GM21529 (cell line): ENCODE results near the gene SLC7A11.
"Not testable (repeated sequence)": the region's sequence is repeated elsewhere in the genome, so short reads cannot be mapped to it uniquely, and the experiment has no call there.

Experiments used
- ATAC-seq: cut with Tn5 transposase; IDR thresholded peaks from one replicate; pipeline ENCODE4 v1.9.1; 2021; ENCODE audit not compliant: unreplicated experiment

Gene SLC7A11

DNA sequence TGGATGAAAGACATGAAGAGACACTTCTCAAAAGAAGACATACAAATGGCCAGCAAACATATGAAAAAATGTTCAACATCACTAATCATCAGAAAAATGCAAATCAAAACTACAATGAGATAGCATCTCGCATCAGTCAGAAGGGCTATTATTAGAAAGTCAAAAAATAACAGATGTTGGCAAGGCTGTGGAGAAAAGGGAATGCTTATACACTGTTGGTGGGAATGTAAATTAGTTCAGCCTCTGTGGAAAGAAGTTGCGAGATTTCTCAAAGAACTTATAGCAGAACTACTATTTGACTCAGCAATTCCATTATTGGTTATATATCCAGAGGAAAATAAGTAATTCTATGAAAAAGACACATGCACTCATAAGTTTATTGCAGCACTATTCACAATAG, 31.6 kb downstream of the SLC7A11 start:
- ATAC-seq = not testable (repeated sequence)

DNA sequence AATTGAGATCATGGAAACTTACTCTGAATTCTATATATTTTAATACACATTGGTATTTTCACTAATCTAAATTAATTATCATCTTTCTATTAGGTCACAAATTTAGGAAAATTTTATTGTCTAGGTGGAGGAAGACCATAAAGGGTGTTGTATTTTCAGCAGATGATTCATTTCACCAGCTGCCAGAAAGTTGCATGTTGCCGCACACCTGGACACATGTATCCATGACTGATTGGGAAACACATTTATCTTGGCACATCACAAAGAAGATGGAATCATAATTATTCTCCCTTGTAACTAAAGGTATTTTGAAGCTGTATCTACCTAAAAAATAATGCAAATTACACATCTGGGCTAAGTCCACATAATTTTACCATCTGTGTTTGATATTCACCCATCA, 33.1 kb downstream of the SLC7A11 start:
- no peak for ATAC-seq

DNA sequence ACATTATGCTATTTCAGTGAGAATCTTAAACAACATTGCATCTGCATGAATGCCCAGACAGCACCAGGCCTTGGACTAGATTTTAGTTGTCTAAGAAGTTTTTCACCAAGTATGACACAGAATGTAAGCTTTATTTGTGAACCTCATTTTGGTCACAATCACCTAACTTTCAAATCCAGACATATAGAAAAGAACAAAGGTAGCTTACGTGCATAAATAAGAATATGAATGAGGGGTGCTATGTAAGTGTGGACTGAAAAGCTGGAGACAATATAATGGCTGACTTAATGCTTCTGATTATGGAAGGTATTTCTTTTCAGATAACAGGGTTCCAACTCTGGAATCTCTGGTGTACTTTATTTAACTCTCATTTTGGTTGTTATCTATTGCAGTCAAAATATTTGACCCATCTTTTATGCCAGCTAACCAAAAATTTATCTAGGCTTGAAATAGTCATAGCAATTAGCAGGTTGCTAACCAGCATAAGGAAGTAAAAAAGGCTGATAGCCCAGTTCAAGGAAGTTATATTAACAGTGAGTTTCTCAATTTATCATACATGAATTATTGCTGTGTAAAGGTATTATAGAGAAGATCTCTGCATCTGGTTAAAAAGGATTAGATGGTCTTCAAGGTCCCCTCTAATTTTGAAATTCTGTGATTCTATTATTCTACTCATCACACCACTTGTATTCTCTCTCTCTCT, 36.5 kb downstream of the SLC7A11 start:
- no peak for ATAC-seq

DNA sequence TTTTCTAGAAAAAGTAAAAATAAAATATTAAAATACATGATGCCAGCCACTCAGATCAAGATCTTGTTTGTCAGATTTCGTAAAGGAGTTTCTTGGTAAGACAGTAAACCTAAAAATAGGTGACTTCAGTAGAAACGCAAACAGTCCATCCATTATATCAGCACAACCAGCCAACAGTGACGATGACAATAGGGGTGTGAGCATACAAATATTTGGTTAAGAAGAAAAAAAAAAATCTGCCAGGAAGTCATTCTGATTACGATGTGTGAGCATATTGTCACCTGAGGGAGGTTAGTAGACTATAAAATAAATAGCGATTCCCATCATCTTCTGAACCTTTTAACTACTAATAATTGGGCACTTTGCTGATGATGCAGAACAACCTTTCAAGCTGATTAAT, 37.6 kb downstream of the SLC7A11 start:
- ATAC-seq = no peak

DNA sequence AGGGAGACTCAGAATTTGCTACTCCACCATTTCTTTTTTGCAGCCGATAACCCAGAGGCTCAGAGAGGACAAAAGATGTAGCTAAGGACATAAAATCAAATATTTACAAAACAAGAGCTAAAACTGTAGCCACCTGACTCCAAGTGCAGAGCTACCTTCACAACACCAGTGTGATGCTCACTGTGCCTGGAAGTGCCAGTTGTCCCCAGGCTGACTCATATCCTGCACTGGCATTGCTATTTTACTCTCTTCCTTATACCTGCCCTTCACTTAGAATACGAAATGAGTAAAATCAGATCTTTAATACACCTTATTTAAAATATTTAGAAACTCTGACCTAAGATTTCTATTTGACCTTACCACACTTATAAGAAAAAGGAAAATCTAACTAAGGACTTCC, 39.5 kb downstream of the SLC7A11 start:
- no peak for ATAC-seq

DNA sequence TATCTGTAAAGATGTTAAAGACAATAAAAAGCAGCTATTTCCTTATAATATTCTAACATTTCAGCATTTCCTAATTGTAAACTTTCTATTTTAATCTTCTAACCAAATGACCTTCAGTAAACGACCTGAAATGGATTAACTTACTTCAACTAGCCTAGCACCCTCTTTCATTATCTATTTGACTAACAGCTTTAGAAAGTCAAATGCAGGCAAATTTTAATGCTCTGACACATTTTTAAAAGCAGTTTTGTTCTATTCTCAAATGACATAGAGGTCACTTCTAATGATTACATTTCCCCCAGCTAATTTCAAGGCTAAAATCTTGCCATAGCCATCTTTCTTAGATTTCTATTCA, 41.9 kb downstream of the SLC7A11 start:
- ATAC-seq = peak; percentile 50

DNA sequence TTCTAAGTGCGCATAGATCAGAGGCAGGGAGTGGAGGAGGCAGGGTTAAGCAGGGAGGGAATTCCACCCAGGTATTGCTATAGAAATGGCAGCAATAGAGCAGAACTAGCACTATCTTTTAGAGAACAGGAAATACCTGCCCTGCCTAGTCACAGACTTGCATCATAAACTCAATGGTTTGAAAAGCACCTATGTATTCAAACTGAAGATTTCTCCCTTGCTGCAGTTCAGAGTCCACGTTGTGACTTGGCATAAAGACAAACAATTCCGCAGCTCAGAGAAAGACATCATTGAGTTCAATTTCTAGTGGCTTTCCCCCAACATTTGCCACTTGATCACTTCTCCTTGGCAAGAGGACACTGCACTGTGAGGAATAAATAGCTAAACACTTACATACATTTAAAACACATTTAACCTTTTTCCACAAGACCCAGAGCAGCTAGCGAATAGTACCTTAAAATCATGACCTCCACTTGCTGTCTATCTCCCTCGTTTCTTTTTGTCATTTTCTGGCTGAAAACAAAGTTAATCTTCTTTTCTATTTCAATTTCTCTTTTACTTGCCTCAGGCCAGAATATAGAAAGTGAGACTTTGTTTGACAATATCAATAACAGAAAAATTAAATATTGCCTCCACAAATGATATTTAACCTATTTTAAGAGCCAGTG, 42.4 kb downstream of the SLC7A11 start:
- ATAC-seq = peak; percentile 69

DNA sequence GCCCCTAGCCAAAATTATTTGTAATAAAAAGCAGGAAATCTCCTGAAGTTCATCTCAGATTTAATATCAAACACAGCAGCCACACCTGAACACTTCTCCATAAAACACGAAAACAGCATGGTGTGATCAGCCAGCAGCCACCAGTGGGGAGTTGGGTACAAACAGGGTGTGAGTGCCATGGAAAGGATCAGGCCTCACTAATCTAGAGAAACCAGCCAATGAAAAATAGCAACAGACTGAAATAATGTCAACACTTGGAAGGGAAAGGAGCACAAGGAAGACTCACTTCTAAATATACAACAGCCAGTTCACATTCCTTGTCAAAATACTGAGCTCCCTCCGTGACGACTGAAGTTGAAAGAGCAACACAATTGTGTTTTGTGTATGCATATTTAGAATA, 46.0 kb downstream of the SLC7A11 start:
- no peak for ATAC-seq

DNA sequence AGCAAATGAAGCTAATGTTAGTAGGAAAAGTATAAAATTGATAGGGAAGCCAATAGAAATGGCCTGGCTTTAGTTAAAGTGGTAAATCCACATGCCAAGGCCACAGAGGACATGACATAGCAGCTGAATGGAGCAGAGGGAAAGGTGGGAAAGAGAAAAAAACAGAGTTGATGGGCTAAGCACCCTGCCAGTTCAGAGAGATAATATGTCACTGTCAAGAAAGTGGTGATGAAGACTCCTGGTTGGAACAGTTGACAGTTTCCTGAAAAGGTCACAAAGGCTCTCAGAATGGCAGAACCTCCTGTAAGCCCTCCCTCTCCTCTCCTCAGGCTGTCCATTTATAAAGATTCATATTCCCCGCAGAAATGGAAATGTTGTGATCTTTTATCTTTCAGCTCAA, 48.2 kb downstream of the SLC7A11 start:
- ATAC-seq = no peak

DNA sequence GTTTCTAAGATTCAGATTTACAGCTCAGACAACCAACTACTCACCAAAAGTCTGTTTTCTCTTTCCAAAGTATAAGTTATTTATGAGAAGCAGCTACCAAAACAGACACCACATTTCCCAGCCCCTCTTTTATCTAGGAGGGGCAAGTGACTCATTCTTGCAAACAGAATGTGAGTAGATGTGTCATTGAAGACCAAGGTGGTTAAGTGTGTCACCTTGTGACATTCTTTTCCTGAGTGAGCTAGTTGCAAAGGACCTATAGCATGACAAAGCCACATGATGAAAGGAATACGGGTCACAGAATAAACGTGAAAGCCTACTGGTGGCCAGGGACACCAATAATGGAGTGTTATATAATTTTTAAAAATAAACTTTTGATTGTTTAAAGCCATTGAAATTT, 50.0 kb downstream of the SLC7A11 start:
- no peak for ATAC-seq

DNA sequence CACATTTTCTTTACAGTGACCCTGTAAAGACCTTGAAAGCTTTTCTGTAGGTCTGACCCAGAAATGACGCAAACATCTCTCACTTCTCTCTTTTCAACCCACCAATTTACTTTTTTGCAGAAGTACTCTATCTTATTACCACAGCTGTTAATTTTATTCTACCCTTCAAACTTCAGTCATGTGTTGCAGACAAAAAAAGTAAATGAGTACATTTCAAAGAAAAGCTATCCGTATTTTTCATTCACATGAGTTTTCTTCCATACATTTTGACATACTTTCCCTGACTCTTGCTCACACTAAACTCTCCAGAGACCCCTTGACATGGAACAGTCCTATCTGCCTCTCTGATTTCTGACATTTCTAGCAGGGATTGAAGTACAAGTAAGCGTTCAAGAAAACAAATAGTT, 51.7 kb downstream of the SLC7A11 start:
- peak; percentile 99 for ATAC-seq

DNA sequence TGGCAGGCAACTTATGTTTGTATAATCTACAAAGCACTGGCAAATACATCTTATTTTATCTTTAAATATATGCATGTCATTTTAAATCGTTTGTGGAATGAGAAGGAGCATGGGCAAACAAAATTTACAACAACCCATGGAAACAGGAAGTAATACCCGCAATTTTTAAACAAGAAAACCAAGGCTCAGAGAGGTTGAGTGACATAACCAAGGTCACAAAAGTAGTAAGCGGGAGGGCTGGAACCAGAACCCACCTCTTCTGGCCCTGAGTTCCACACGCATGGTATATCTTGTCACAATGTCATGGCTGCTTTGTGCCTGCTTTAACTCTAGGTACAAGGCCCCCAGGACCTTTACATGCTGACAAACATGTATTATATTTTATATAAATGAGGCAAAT, 52.9 kb downstream of the SLC7A11 start:
- no peak for ATAC-seq

DNA sequence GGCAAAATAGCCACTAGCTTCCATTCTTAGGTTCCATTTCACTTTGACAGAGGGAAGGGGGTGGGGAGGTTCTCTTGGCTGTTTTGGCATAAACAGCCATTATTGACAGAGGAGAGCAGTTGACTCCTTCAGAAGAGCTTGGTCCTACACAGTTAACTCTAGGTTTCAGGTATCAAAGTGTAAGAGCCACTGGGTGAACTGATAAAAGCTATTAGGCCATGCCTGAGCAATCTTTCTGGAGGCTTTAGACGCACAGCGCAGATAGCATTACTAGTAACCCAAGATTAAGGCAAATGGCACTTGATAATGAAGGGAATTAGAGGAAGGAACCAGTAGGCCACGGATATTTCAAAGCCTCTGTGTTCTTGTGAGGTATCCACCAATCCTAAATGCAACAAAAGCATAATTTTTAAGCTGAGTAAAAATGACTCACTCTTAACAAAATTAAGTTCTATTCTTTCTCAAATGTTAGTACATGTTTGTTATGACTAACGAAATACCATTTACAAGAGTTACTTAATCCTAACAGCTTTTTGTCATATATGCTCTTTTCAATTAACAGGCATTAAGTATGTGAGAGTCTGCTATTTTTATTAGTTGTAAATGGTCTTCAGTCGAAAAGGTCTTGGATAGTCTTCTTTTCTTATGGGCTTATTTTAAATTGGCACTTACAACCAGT, 53.6 kb downstream of the SLC7A11 start:
- no peak for ATAC-seq

DNA sequence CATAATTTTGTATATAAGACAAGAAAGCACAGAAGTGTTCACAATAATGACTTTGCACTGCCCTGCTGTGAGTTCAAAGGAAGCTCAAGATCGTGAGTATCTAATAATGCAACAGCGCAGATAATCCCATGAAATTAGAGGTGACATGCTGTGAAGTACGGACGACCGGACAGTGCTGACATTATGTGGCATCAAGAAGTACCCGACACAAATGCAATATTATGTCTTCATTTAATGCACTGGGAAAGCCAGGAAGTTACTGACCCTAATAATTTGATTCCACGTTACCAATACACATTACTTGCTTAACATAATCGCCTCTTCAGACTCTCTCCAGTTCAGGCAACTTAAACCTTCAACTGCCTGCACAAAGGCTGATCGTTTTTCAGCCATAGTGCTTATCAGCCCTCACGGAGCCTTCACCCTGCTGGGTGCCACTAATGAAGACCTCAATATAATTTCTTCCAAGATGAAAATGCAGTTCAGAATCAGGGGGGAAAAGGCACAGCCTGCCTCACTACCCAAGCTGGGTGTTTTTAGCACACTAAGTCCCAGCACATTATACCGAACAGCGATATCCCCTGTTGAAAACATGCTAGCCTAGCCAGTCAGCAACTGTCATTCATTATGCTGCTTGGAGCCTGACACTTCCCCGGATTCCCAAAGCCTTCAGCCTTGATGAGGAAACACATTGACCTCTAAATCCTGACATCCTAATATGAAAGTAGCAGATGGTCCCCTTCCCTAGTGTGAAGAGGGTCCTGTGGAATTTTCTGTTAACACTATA, 56.1 kb downstream of the SLC7A11 start:
- ATAC-seq = no peak

DNA sequence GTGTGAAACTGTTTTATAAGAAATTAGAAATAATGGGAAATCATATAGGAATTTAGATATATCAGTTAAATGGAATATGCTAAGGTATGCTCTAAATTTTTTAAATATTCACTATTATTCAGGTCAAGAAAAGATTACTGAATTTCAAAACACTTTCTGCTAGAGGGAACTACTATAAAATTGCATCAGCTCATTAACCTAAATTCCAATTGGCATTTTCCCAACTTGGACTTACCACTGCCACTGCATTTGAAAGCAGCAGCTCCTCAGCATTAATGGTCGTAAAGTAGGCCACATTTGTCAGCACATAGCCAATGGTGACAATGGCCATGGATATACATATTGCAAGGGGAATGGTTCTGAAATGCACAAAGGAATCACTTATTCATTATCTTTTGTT, 57.3 kb downstream of the SLC7A11 start:
- ATAC-seq = no peak

DNA sequence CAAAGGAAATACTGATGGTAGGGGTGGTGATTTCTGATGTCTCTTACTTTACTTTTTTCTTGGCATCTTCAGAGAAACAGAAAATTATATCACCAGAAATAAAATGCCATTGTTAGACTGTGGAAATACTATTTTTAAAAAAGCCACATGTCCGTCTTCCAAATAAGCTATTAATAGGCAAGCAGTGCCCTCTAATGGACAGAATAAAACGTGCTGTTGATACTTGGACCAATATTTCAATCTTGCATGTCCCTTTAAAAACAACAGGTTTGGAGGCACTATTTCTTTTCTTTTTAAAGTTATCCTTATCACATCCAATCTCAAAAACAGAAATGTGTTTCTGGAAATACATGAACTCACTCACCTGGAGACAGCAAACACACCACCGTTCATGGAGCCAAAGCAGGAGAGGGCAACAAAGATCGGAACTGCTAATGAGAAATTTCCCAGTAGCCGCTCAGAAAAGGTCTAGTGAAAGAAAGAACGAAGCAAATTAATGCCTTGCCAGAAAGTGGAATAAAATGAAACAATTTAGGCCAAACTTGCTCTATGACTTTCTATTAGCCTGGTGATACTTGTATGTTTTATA, 59.2 kb downstream of the SLC7A11 start:
- ATAC-seq = peak; percentile 65

DNA sequence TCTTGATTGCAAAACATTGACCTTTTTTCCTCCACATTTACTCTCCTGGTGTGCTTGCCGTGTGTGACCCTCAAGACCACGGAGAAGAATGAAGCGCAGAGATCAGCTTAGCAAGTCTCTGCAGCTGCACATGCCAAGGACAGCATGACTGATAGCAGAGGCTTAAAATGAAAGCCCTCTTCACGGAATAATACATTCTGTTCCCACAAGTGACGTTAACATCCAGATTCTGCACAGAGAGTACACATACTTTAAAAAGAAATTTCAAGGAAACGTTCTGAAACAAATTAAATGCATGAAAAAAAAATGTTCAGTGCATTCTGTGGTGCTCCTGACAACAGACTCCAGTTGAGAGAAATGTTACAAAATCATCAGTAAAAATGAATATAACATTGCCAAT, 60.9 kb downstream of the SLC7A11 start:
- ATAC-seq = no peak

DNA sequence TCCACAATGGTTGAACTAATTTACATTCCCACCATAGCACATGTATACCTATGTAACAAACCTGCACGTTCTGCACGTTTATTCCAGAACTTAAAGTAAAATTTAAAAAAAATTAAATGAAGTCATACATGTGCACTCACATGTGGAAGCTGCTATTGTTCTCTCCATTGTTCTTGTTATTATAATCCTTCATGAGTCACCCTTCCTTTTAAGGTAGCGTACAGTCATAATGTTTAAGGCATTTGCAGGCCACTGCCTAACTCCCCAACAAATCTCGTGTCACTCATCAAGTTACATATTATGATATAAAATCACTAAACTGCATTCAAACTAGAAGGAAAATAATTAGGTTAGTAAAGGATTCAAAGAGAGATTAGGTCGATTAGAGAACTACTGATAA, 63.6 kb downstream of the SLC7A11 start:
- no peak for ATAC-seq

DNA sequence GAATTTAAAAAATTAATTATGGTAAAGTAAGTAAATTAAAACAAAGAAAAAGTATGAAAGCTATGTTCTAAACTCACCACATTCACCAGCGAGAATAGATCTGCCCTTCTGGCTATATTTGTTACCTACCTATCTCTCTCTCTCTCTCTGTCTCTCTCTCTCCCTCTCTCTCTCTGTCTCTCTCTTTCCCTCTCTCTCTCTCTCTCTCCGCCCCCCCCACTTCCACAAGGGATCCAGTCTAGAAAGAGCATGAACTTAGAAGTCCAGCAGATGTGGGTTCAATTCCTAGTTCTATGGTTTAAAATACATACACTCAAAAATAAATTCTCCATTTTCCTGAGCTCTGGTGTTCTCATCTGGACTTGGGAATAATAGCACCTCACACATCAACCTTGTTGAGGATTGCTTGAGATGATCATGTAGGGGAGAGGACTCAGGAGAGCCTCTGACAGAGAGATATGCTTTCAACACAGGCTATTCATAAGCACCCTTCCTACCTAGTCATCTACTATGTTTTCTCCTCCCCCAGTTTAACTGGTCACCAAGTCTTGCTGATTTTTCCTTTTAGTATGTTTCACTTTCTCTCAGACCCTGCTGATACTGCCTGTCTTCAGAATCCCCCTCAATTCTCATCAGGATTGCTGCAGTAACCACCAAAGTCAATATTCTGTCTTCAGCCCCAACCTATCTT, 64.7 kb downstream of the SLC7A11 start:
- ATAC-seq = peak; percentile 51

DNA sequence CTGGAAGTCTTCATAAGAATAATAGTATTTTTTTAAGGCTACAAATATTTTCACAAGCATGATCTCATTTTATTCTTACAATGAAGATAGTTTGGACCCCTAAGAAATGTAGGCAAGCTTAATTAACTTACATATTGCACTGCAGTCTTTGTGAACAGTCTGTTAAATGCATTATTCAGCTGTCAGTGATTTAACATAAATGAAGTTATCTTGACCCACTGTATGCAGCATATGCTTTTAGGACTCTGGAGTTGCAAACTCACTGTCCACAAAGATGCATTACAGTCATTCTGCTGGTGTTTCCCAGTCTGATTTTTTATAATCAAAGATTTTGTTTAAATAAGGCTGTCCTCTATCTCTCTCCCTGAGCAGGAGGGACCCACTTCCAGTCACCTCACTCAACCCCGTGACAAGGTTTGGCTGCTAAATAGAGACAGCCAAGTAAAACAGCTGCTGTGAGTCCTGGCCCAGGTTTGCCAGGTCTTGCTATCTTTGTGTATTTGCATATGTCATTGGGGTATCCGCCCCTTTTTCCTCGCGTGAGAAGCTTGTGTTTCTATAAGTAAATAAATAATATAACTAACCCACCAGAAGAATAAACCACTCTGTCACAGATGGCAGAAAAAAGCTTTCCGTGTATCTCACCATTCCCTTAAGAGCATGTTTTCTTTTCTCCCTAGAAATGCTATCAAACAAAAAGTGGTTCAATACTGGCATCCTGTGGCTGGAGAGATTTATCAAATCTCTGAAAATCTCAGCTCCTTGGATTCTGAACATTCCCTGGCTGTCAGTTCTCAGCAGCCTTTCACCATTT, 67.0 kb downstream of the SLC7A11 start:
- no peak for ATAC-seq
